SK-N-MC (cell line): ENCODE measurements around the gene SARDH.

Source experiments
- EZH2 ChIP-seq: fragments of 200-600 bp; sonication (generic); IDR thresholded peaks from one replicate; pipeline ENCODE4 v1.6.1; 2017; ENCODE audit warnings: antibody characterized with exemption
- POLR2AphosphoS5 ChIP-seq: IDR thresholded peaks from 2 replicates; pipeline ENCODE4 v1.6.1; 2012; ENCODE audit warnings: mild to moderate bottlenecking, low read depth, low read length, borderline replicate concordance

DNA sequence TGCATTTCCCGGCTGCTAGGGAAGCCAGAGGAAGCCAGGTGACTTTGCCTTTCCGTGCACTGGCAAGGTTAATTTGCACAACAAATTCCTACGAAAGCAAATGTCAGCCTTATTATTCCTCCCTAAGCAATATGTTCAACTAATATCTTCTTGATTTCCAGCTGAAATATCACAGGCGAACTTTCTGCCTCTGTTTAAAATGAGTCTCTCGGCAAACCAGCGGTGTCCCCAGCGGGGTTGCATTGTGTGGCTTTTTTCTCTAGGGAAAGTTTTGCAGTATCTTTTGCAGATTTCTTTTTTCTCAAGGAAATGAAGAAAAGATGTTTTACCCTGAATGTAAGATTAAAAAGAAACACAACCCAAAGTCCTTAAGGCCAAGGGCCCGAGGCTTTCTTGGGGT is 100.1 kb downstream of the SARDH start:
- TF ChIP-seq EZH2 (no peak), POLR2AphosphoS5 (no peak)
